ENCODE results near the gene LRRC4C. TPM values are rescaled to one million over a fixed set of nuclear protein-coding genes. Genes with fewer than 3 reads are reported as not detected.

LRRC4C gene
- total and polyA plus RNA-seq, 10 of the 15 experiments (the other 5 are each of a cell fraction or from before 2014, with no cell fraction given): 1.5 TPM; not detected in 9

DNA sequence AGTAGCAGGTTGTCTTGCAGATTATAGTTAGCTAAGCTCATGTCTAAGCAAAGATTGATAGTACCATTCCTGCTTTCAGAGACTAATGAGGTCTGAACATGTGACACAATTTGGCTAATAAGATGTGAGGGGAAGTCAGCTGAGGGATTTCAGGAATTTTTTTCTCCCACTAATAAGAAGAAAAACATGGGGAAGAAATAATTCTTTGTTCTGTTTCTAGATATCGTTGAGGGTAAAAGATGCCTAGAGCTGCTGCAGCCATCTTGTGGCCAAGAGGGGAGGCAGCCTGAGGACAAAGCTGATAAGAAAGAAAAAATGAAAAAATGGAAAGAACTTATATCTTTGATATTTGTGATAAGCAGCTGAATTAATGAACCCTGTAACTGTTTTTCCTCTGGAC is 1334.4 kb downstream of the LRRC4C start (continued):
- TF ChIP-seq, protein P1, sequence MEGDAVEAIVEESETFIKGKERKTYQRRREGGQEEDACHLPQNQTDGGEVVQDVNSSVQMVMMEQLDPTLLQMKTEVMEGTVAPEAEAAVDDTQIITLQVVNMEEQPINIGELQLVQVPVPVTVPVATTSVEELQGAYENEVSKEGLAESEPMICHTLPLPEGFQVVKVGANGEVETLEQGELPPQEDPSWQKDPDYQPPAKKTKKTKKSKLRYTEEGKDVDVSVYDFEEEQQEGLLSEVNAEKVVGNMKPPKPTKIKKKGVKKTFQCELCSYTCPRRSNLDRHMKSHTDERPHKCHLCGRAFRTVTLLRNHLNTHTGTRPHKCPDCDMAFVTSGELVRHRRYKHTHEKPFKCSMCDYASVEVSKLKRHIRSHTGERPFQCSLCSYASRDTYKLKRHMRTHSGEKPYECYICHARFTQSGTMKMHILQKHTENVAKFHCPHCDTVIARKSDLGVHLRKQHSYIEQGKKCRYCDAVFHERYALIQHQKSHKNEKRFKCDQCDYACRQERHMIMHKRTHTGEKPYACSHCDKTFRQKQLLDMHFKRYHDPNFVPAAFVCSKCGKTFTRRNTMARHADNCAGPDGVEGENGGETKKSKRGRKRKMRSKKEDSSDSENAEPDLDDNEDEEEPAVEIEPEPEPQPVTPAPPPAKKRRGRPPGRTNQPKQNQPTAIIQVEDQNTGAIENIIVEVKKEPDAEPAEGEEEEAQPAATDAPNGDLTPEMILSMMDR (IDR thresholded peaks at IDR 0.05 in 2 of 3, conservative IDR thresholded peaks at IDR 0.05 in 1 of 3; ENCODE audit: control insufficient read depth in 2 of 3, extremely low read depth in 1 of 3, insufficient read depth in 1 of 3, low read depth in 3 of 3, low read length in 3 of 3): peak in 2 of 3 experiments; percentile 16 to 36; a peak in 2 of 6 replicates
- TF ChIP-seq GATAD2B (conservative IDR thresholded peaks at IDR 0.05; ENCODE audit: low read depth): no peak
- TF ChIP-seq, protein P2, sequence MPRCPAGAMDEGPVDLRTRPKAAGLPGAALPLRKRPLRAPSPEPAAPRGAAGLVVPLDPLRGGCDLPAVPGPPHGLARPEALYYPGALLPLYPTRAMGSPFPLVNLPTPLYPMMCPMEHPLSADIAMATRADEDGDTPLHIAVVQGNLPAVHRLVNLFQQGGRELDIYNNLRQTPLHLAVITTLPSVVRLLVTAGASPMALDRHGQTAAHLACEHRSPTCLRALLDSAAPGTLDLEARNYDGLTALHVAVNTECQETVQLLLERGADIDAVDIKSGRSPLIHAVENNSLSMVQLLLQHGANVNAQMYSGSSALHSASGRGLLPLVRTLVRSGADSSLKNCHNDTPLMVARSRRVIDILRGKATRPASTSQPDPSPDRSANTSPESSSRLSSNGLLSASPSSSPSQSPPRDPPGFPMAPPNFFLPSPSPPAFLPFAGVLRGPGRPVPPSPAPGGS (IDR thresholded peaks at IDR 0.05; ENCODE audit: borderline replicate concordance, insufficient read depth, low read depth, low read length, poor library complexity, severe bottlenecking): no peak

DNA sequence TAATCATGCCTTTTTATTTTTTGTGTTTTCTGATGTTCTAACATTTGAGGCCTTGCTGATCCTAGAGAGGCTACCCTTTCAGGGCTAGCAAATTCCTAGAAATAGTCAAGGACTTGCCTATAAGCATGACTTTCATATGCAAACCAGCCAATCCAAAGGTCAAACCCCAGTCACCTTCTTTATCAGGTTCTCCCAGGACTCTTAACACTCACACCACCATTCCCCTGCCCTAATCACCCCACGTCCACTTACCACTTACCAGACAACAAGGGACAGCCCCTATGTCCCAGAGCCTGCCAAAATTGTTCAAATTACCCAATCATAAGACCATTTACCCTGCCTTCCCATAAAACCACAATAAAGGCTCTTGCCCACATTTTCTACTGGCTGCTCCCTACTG is 1339.8 kb downstream of the LRRC4C start:
- intact Hi-C loops (cut with micrococcal nuclease; ENCODE audit: unreplicated experiment): no loop called here
- no peaks in the 10 kb centered on the region for H3K9me3 ChIP-seq (replicated peaks; ENCODE audit: control insufficient read depth, insufficient read depth, low read length)
- DNase-seq (ENCODE audit: low read depth, low spot score): no peak
- SMC1A ChIA-PET (ENCODE audit: uncharacterized antibody, unreplicated experiment): no interaction called here
- H3K4me1 ChIP-seq (ENCODE audit: control insufficient read depth, insufficient read depth, low read length): no peaks in the 10 kb centered on the region
- no peak overlapping the region for H3K9ac ChIP-seq (ENCODE audit: control insufficient read depth, insufficient read depth, low read length)
- 0% methylated on average over 1 of the region's 1 CpG for WGBS (ENCODE audit: insufficient coverage, insufficient replicate concordance, low lambda C conversion rate, missing lambda C conversion rate)
- no peak for TF ChIP-seq BMI1 (IDR thresholded peaks at IDR 0.05; ENCODE audit: borderline replicate concordance)
- no peak for TF ChIP-seq SRF (IDR thresholded peaks at IDR 0.05; ENCODE audit: low read depth in 2 of 2, low read length in 2 of 2)
- no peak for TF ChIP-seq SUZ12 (IDR thresholded peaks at IDR 0.05; ENCODE audit: unreplicated experiment)
- no peak for TF ChIP-seq EZH2 (IDR thresholded peaks at IDR 0.05; ENCODE audit: borderline replicate concordance, control insufficient read depth, low read depth, low read length)
- no peak for TF ChIP-seq YY1 (IDR thresholded peaks at IDR 0.05; ENCODE audit: low read depth, low read length)
- no peak for TF ChIP-seq TBL1XR1 (IDR thresholded peaks at IDR 0.05; ENCODE audit: low read depth, low read length)
- no peak for TF ChIP-seq MTA3 (IDR thresholded peaks at IDR 0.05; ENCODE audit: borderline replicate concordance, low read length)
- TF ChIP-seq TCF7 (IDR thresholded peaks at IDR 0.05; ENCODE audit: borderline replicate concordance): no peak
- H4K20me1 ChIP-seq (ENCODE audit: control insufficient read depth, insufficient read depth): no peaks in the 10 kb centered on the region
- no peak overlapping the region for H3K4me3 ChIP-seq
- POLR2A ChIA-PET: no interaction called here
- H3K27me3 ChIP-seq (replicated peaks in 1 of 2; ENCODE audit: control insufficient read depth in 2 of 2, insufficient read depth in 2 of 2, low read length in 1 of 2): no peaks in the 10 kb centered on the region
- no peak overlapping the region for H3K27ac ChIP-seq (ENCODE audit: control insufficient read depth, insufficient read depth)
- no TSS peak for BruUV-seq (replicated peaks)
- no peaks in the 10 kb centered on the region for H3K36me3 ChIP-seq (ENCODE audit: control insufficient read depth in 2 of 2, insufficient read depth in 2 of 2, low read length in 1 of 2)
- in situ Hi-C loops (cut with MboI): no loop called here
- CTCF ChIA-PET: interaction anchor here (1.3 kb wide), 1 partner anchor 19 kb away, joined by 3 read pairs; no protein-coding TSS in a partner anchor
- no peak for FAIRE-seq
- no peak for ATAC-seq
- no peak overlapping the region for H3K4me2 ChIP-seq (ENCODE audit: control insufficient read depth, insufficient read depth)
- no peaks in the 10 kb centered on the region for H3K79me2 ChIP-seq (ENCODE audit: control insufficient read depth, insufficient read depth, low read length)
- H2AFZ ChIP-seq (ENCODE audit: control insufficient read depth, low read depth, low read length): no peak overlapping the region
- RAD21 ChIA-PET (ENCODE audit: unreplicated experiment): no interaction called here
